ENCODE measurements around the gene RAPGEF1. TPM values are rescaled to one million over a fixed set of nuclear protein-coding genes. Genes with fewer than 3 reads are reported as not detected.
A peak's percentile ranks its signal among the peaks of the same experiment; 100 is the strongest.
"Not testable (repeated sequence)": the region's sequence is repeated elsewhere in the genome, so short reads cannot be mapped to it uniquely, and the experiment has no call there.

Gene RAPGEF1
- total RNA-seq, 1 donor from 2014 or later: 168 TPM

DNA sequence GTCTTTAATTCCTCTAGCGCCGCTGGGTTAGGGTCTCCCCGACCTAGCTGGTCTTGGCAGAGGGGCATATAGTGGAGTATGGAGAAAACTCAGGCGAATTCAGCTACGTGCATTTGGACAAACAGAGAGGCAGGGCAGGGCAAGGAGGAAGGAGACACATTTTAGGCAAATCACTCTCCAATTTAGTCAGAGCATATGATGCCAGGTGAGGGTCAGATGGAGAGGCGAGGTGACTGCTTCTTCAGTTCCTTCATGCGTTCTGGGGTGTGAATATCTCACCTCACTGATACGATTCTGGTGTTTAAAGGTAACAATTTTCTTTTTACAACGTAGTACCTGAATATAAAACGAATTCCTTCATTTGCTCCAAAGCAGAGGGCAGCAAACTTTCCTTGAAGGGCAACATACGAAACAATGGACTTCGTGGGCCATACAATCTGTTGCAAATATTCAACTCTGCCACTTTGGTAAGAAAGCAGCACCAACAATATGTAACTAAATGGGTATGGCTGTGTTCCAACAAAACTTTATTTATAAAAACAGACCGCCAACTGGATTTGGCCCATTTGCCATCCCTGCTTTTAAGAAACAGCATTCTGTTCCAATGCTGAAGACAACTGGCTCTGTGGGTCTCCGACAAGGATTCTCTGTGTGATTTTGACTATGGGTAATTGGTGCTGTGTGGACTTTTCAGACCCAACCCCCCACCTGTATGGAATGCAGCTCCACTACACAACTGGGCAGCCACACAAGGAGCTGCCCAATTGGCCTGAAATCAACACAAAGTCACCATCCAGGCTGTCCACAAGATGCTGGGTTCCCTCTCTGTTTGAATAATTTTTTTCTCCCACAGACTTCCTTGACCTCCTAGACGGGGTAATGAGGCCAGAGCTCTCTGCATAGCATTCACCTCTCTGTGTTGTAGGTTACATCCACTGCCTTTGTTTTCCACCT is 53.8 kb downstream of the RAPGEF1 start:
- H3K4me1 Mint-ChIP-seq (ENCODE audit: low read depth): peaks cover 61% of the 10 kb centered on the region
- DNase-seq (ENCODE audit: low spot score): no peak
- H3K27me3 Mint-ChIP-seq (ENCODE audit: insufficient read depth): no peaks in the 10 kb centered on the region
- H3K4me3 Mint-ChIP-seq: no peak overlapping the region
- no peaks in the 10 kb centered on the region for H3K9me3 Mint-ChIP-seq
- peaks cover 11% of the 10 kb centered on the region for H3K36me3 Mint-ChIP-seq (ENCODE audit: low read depth)
- no peak overlapping the region for H3K27ac Mint-ChIP-seq
- intact Hi-C loops (cut with micrococcal nuclease): no loop called here

DNA sequence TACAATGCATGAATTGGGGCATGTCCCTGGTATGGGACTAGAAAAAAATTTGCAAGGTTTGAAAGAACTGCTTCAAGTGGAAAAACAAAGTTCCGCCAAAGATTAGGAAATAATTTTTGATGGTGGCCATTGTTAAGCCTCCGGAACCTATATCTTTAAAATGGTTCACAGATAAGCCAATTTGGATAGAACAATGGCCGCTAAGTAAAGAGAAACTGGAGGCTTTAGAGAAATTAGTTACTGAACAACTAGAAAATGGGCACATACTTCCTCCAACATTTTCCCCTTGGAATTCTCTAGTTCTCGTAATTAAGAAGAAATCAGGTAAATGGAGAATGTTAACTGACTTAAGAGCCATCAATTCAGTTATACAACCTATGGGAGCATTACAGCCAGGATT is 56.8 kb downstream of the RAPGEF1 start:
- DNase-seq (ENCODE audit: low spot score); H3K4me3 Mint-ChIP-seq; H3K27me3 Mint-ChIP-seq (ENCODE audit: insufficient read depth); intact Hi-C loops (cut with micrococcal nuclease); H3K27ac Mint-ChIP-seq; H3K9me3 Mint-ChIP-seq: not testable (repeated sequence)
- Mint-ChIP-seq H3K36me3 (ENCODE audit: low read depth) (peaks cover 13% of the 10 kb centered on the region), H3K4me1 (ENCODE audit: low read depth) (peaks cover 74% of the 10 kb centered on the region)

DNA sequence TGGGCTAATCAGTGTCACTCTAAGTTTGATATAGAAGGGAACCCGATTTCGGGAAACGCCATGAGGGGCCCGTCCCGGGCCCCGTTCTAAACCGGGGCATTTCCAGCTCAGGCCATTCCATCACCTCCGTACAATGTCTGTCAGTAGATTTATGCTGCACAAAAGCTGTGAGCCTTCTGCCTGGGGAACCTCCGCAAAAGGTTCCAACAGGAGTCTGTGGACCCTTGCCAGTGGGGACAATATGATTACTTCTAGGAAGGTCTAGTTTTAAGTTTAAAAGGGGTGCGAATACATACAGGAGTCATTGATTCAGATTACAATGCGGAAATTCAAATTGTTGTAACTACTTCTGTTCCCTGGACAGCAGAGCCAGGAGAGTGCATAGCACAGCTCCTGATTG is 57.6 kb downstream of the RAPGEF1 start:
- intact Hi-C loops (cut with micrococcal nuclease): no loop called here
- Mint-ChIP-seq H3K27me3 (ENCODE audit: insufficient read depth) (no peaks in the 10 kb centered on the region), H3K9me3 (no peaks in the 10 kb centered on the region), H3K4me1 (ENCODE audit: low read depth) (peaks cover 75% of the 10 kb centered on the region), H3K27ac (peak overlapping the region; percentile 19), H3K4me3 (no peak overlapping the region), H3K36me3 (ENCODE audit: low read depth) (peaks cover 13% of the 10 kb centered on the region)
- no peak for DNase-seq (ENCODE audit: low spot score)

DNA sequence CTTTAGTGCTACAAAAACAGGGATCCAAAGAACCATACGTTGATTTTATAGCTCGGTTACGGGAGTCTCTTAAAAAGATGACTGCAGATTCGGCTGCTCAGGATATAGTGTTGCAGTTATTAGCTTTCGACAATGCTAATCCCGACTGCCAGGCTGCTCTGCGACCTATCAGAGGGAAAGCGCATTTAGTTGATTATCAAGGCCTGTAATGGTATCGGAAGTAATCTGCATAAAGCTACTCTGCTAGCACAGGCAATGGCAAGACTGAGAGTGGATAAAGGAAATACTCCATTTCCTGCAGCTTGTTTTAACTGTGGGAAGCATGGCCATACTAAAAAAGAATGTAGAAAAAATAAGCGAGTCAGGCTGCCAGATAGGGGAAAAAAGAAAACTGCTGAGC is 58.0 kb downstream of the RAPGEF1 start:
- H3K27me3 Mint-ChIP-seq (ENCODE audit: insufficient read depth); intact Hi-C loops (cut with micrococcal nuclease); H3K4me3 Mint-ChIP-seq; H3K27ac Mint-ChIP-seq; DNase-seq (ENCODE audit: low spot score); H3K9me3 Mint-ChIP-seq: not testable (repeated sequence)
- peaks cover 13% of the 10 kb centered on the region for H3K36me3 Mint-ChIP-seq (ENCODE audit: low read depth)
- peaks cover 78% of the 10 kb centered on the region for H3K4me1 Mint-ChIP-seq (ENCODE audit: low read depth)

DNA sequence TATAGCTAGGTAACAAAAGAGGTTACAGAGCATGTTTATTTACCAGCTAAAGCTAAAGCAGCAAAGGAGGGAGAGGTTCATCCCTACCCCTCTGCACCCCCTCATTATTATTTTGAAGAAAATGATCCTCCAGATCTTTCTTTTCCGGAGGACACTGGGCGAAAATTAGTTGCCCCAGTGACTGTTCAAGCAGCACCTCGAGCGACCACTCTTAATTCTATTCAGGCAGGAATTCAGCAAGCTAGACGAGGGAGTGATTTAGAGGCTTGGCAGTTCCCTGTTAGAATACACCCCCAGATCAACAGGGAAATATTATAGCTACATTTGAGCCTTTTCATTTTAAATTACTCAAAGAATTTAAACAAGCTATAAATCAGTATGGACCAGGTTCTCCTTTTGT is 58.8 kb downstream of the RAPGEF1 start:
- H3K4me3 Mint-ChIP-seq; H3K9me3 Mint-ChIP-seq; DNase-seq (ENCODE audit: low spot score); intact Hi-C loops (cut with micrococcal nuclease); H3K27me3 Mint-ChIP-seq (ENCODE audit: insufficient read depth): not testable (repeated sequence)
- H3K36me3 Mint-ChIP-seq (ENCODE audit: low read depth): peaks cover 11% of the 10 kb centered on the region
- H3K27ac Mint-ChIP-seq: peak overlapping the region; percentile 34
- H3K4me1 Mint-ChIP-seq (ENCODE audit: low read depth): peaks cover 80% of the 10 kb centered on the region

DNA sequence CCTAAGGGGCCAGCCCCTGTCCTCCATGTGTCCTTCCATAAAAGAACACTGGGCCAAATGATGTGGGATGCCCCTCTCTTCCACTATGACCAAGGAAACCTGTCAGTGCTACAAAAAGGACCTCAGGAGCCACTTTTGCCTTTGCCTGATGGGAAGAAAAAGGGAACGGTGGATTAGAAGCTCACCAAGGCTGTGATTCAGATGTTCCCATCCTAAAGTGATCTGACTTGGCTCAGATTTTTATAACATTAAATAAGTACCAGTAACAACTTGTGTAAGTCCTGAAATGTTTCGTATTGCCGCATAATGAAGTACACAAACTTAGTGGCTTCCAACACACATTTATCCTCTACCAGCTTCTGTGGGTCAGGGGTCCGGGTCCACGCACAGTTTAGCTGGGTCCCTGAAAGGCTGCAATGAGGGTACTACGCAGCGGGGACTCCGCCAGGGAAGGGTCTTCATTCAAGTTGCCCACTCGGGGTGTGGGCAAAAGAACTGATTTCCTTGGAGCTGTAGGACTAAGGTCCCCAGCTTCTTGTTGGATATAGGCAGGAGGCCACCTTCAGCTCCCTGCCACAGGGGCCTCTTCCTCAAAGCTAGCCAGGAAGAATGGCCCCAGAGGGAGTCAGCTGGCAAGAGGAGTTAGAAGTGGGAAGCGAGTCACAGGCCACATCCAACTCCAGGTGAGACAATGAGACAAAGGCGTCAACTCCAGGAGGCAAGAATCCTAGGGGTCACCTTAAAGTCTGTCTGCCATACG is 60.4 kb downstream of the RAPGEF1 start:
- Mint-ChIP-seq H3K4me1 (ENCODE audit: low read depth) (peaks cover 88% of the 10 kb centered on the region), H3K36me3 (ENCODE audit: low read depth) (peaks cover 18% of the 10 kb centered on the region), H3K9me3 (no peaks in the 10 kb centered on the region), H3K27ac (peak overlapping the region; percentile 99), H3K4me3 (peak overlapping the region; percentile 39), H3K27me3 (ENCODE audit: insufficient read depth) (no peaks in the 10 kb centered on the region)
- DNase-seq (ENCODE audit: low spot score): no peak
- intact Hi-C loops (cut with micrococcal nuclease): no loop called here

DNA sequence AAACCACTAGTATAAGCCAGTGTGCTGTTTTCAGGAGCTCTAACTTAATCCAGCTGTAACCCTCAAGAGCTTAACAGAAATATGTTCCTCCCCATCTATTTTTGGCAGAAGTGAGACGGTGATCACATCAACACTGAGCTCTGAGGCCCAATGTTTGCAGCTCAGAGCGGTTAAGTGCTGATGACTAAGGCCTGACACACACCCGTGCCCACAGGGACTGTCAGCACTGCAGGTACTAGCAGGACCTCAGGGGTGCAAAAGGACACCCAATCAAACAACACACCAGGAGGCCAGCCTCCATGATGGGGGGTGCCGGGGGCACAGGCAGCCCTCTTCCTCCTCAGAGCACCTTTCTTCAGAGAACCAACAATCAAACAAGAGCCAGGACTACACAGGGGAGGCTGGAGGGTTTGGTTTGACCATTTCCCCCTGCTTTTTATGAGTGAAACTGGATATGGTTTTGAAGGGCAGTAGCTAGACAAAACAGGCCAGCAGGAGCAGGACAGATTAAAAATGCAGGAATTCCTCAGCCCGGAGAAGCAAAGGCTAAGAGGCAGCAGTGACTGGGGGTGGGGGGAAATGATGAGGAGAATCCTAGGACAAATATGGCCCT is 61.3 kb downstream of the RAPGEF1 start:
- Mint-ChIP-seq H3K9me3 (no peaks in the 10 kb centered on the region), H3K4me1 (ENCODE audit: low read depth) (peaks cover 92% of the 10 kb centered on the region), H3K27ac (peak overlapping the region; percentile 99), H3K4me3 (peak overlapping the region; percentile 84), H3K36me3 (ENCODE audit: low read depth) (peaks cover 22% of the 10 kb centered on the region), H3K27me3 (ENCODE audit: insufficient read depth) (no peaks in the 10 kb centered on the region)
- DNase-seq (ENCODE audit: low spot score): peak; percentile 76
- intact Hi-C loops (cut with micrococcal nuclease): loop anchor here (1.0 kb wide), 5 partner anchors 10 to 51 kb away; no protein-coding TSS in a partner anchor

DNA sequence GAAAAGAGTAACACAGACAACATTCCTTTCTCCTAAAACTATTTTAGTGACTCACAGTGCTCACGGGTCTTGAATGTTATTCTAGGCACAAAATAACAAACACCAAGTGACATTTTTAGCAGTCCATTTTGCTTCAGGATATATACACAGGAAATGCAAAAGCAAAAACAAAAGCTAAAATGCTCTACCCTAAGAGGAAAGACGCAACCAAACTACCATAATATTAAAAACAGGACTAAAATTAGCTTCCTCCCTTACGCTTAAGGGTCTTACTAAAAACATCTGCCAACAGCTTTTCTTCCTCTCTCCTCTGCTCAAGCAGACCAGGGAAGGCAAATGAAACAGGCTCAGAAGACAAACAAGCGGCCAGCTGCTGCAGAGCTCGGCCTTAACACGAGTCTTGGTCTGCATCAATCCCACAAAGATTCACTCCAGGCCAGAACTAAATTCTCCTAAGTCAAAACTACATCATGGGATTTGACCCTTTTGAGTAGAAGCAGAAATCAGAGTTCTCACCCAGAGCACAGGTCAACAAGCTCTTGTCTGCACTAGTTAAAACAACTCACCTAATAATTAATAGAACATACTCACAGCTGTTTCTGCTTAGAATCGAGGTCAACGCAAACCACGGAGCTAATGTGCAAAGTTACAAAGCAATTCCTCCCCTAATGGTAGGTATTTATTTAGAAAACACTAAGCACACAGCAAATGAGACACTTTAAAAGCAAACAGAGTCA is 62.3 kb downstream of the RAPGEF1 start:
- intact Hi-C loops (cut with micrococcal nuclease): loop anchor here (1.0 to 2.0 kb wide), 7 partner anchors 9 to 52 kb away; no protein-coding TSS in a partner anchor
- H3K4me3 Mint-ChIP-seq: peak overlapping the region; percentile 84
- DNase-seq (ENCODE audit: low spot score): no peak
- H3K36me3 Mint-ChIP-seq (ENCODE audit: low read depth): peaks cover 22% of the 10 kb centered on the region
- H3K27ac Mint-ChIP-seq: peak overlapping the region; percentile 99
- peaks cover 99% of the 10 kb centered on the region for H3K4me1 Mint-ChIP-seq (ENCODE audit: low read depth)
- no peaks in the 10 kb centered on the region for H3K27me3 Mint-ChIP-seq (ENCODE audit: insufficient read depth)
- H3K9me3 Mint-ChIP-seq: no peaks in the 10 kb centered on the region

DNA sequence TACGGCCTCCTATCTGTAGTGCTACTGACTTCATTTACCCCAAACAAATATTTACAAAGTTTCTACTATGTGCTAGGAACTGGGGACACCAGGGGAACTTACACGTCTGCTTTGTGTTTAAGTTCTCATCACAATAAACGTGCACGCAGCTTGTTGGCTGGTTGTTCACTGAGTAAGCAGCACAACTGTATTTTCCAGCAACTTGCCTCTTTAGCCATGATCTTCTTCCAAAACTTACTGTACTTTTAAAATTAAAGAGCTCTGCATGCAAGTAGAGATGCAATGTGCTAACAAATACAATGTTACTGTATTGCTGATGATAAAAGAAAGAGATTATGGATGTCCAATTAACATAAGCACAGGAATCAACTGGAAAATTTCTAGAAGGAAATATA is 62.8 kb downstream of the RAPGEF1 start:
- Mint-ChIP-seq H3K9me3 (no peaks in the 10 kb centered on the region), H3K4me3 (peak overlapping the region; percentile 84), H3K27me3 (ENCODE audit: insufficient read depth) (no peaks in the 10 kb centered on the region), H3K4me1 (ENCODE audit: low read depth) (peaks cover 99% of the 10 kb centered on the region), H3K27ac (peak overlapping the region; percentile 99), H3K36me3 (ENCODE audit: low read depth) (peaks cover 18% of the 10 kb centered on the region)
- intact Hi-C loops (cut with micrococcal nuclease): loop anchor here (1.0 to 2.0 kb wide), 2 partner anchors 14 to 19 kb away; no protein-coding TSS in a partner anchor
- DNase-seq (ENCODE audit: low spot score): no peak

DNA sequence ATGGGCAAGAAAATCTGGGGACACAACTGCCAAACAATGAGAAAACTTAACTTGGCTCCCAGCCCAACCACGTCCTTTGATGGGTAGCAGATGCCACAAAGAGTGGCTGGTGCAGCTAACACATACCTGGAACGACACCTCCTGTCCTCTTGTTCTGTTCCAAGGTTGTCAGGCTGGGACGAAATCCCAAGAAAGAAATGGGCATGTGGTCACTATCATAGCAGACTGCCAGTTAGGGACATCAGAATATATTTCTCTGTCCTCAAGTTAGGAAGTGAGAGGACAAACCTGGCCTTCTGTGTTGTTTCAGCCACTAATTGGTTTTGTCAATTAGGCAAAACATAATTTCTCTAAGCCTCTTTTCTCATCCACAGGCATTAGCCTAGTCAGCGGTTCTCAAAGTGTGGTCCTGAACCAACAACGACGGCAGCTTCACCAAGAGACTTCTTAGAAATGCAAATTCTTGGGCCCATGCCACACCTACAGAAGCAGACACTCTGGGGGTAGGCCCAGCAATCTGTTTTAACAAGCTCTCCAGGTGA is 63.4 kb downstream of the RAPGEF1 start:
- H3K27ac Mint-ChIP-seq: peak overlapping the region; percentile 99
- peak overlapping the region; percentile 84 for H3K4me3 Mint-ChIP-seq
- DNase-seq (ENCODE audit: low spot score): no peak
- no peaks in the 10 kb centered on the region for H3K9me3 Mint-ChIP-seq
- H3K36me3 Mint-ChIP-seq (ENCODE audit: low read depth): peaks cover 19% of the 10 kb centered on the region
- no peaks in the 10 kb centered on the region for H3K27me3 Mint-ChIP-seq (ENCODE audit: insufficient read depth)
- peaks cover 99% of the 10 kb centered on the region for H3K4me1 Mint-ChIP-seq (ENCODE audit: low read depth)
- intact Hi-C loops (cut with micrococcal nuclease): loop anchor here (2.0 kb wide), 1 partner anchor 14 kb away; no protein-coding TSS in a partner anchor

DNA sequence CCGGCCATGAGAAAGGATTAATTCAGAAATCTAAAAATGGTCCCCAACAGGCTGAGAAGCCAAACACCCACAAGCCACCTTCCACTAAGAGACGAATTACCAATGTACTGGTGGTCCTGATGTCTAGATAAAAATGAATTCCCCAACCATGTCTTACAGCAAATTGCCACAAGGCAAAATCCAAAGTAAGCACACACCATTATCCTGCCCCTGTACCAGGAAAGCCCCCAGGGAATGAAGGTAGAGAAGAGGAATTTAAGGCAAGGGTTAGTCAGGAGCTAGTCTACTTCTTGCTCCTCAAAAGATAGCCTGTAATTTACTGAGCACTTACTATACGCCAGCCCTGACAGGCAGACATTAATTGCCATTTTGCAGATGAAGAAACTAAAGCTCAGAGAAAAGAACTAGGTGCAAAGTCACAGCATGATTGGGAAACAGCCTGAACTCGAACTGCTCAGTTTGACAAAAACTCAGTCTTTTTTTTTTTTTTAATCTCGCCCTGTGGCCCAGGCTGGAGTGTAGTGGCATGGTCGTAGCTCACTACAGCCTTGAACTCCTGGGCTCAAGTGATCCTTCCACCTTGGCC is 64.3 kb downstream of the RAPGEF1 start:
- Mint-ChIP-seq H3K4me3 (peak overlapping the region; percentile 84), H3K27me3 (ENCODE audit: insufficient read depth) (no peaks in the 10 kb centered on the region), H3K27ac (peak overlapping the region; percentile 99), H3K36me3 (ENCODE audit: low read depth) (peaks cover 26% of the 10 kb centered on the region), H3K9me3 (no peaks in the 10 kb centered on the region), H3K4me1 (ENCODE audit: low read depth) (peaks cover 99% of the 10 kb centered on the region)
- intact Hi-C loops (cut with micrococcal nuclease): loop anchor here (2.0 kb wide), 1 partner anchor 15 kb away; no protein-coding TSS in a partner anchor
- no peak for DNase-seq (ENCODE audit: low spot score)
